Colonic mucosa (tissue), 4 donors: Measurements from ENCODE around the gene CYP27A1. TPM values are rescaled to one million over a fixed set of nuclear protein-coding genes. Genes with fewer than 3 reads are reported as not detected.

Experiments
- DNase-seq: peaks from one replicate; pipeline ENCODE4 v3.0.0-alpha.2; 2020
- H3K27ac ChIP-seq: fragments of 200-600 bp; one replicate; pipeline ENCODE4 v1.8.0; 2021
- H3K27me3 ChIP-seq: fragments of 200-600 bp; one replicate; pipeline ENCODE4 v1.8.0; 2021
- H3K36me3 ChIP-seq: fragments of 200-600 bp; one replicate; pipeline ENCODE4 v1.8.0; 2021
- H3K4me1 ChIP-seq: fragments of 200-600 bp; one replicate; pipeline ENCODE4 v1.8.0; 2021; ENCODE audit warnings: mild to moderate bottlenecking
- H3K4me3 ChIP-seq: fragments of 200-600 bp; one replicate; pipeline ENCODE4 v1.8.0; 2021
- H3K9ac ChIP-seq, 2 donors: one replicate each; pipeline ENCODE4 v1.7.0; 2013; ENCODE audit warnings: control low read depth in 2 of 2, low read depth in 2 of 2, low read length in 2 of 2
- H3K9me3 ChIP-seq: fragments of 200-600 bp; one replicate; pipeline ENCODE4 v1.8.0; 2021
- CTCF ChIP-seq: fragments of 200-600 bp; IDR thresholded peaks from one replicate; pipeline ENCODE4 v1.8.0; 2022; ENCODE audit warnings: antibody characterized with exemption, mild to moderate bottlenecking
- intact Hi-C: fragments of 100-400 bp; cut with DNase I; formaldehyde crosslinking; loops from one replicate; pipeline ENCODE4 v1.14.1; 2022
- total RNA-seq, 2 donors: library from RNA; stranded (reverse); fragmentation: NEBNext Ultra II Directional in 1 of 2; extraction: Animal tissue kit (Norgen Biotek cat#: 25700) in 1 of 2; gene quantifications; one replicate each; pipeline ENCODE4 v1.2.1, GENCODE V29; 2021
- donor health status: healthy.
- donor health status: DM: no; HTN: no; CAD: no.
- donor health status: DM: no; HTN: no; CAD: no.

The CYP27A1 gene
- total RNA-seq, 2 donors from 2014 or later: 21.7 to 54.0 TPM

GRCh38 chr2:218822622-218823021 is 40.7 kb downstream of the CYP27A1 start:
- no peaks in the 10 kb centered on the region for H3K36me3 ChIP-seq
- no peaks in the 10 kb centered on the region for H3K27me3 ChIP-seq
- TF ChIP-seq CTCF: no peak
- DNase-seq: no peak
- intact Hi-C loops: no loop called here
- H3K9ac ChIP-seq: no peak overlapping the region
- H3K4me3 ChIP-seq: no peak overlapping the region
- H3K27ac ChIP-seq: no peak overlapping the region
- H3K4me1 ChIP-seq: no peaks in the 10 kb centered on the region
- no peaks in the 10 kb centered on the region for H3K9me3 ChIP-seq

GRCh38 chr2:218823196-218823855 is 41.4 kb downstream of the CYP27A1 start:
- Histone ChIP-seq H3K4me3 (no peak overlapping the region), H3K36me3 (no peaks in the 10 kb centered on the region), H3K9me3 (no peaks in the 10 kb centered on the region), H3K27ac (no peak overlapping the region), H3K27me3 (no peaks in the 10 kb centered on the region), H3K9ac (no peak overlapping the region), H3K4me1 (no peaks in the 10 kb centered on the region)
- no peak for TF ChIP-seq CTCF
- intact Hi-C loops: no loop called here
- no peak for DNase-seq

- H3K4me1 ChIP-seq: no peaks in the 10 kb centered on the region
- TF ChIP-seq CTCF: no peak
- intact Hi-C loops: no loop called here
- no peaks in the 10 kb centered on the region for H3K27me3 ChIP-seq
- H3K9me3 ChIP-seq: no peaks in the 10 kb centered on the region
- DNase-seq: no peak
- H3K4me3 ChIP-seq: no peak overlapping the region
- no peaks in the 10 kb centered on the region for H3K36me3 ChIP-seq
- H3K9ac ChIP-seq: no peak overlapping the region
- H3K27ac ChIP-seq: no peak overlapping the region
These were observed 42.1 kb downstream of the CYP27A1 start for GRCh38 chr2:218824004-218824403.

- DNase-seq: no peak
- H3K9me3 ChIP-seq: no peaks in the 10 kb centered on the region
- no peaks in the 10 kb centered on the region for H3K36me3 ChIP-seq
- no peak overlapping the region for H3K9ac ChIP-seq
- TF ChIP-seq CTCF: no peak
- no peaks in the 10 kb centered on the region for H3K27me3 ChIP-seq
- no peaks in the 10 kb centered on the region for H3K4me1 ChIP-seq
- H3K4me3 ChIP-seq: no peak overlapping the region
- intact Hi-C loops: no loop called here
- no peak overlapping the region for H3K27ac ChIP-seq
These were observed 44.8 kb downstream of the CYP27A1 start for GRCh38 chr2:218826791-218827190.

- DNase-seq: no peak
- Histone ChIP-seq H3K4me1 (no peaks in the 10 kb centered on the region), H3K27me3 (no peaks in the 10 kb centered on the region), H3K9ac (no peak overlapping the region), H3K27ac (no peak overlapping the region), H3K4me3 (no peak overlapping the region), H3K9me3 (no peaks in the 10 kb centered on the region), H3K36me3 (no peaks in the 10 kb centered on the region)
- intact Hi-C loops: no loop called here
- no peak for TF ChIP-seq CTCF
These were observed 45.9 kb downstream of the CYP27A1 start for GRCh38 chr2:218827701-218828476.
